AG04449 (cell line): ENCODE results near the gene IQCK.

ENCODE experiments used
- CTCF ChIA-PET: fragments of 350-600 bp; formaldehyde crosslinking; extraction: SDS; loops from one replicate; lab custom pipeline; 2021; ENCODE audit warnings: antibody characterized with exemption; lab: Yijun Ruan, JAX
- POLR2A ChIA-PET: fragments of 400-600, 350-600 bp; formaldehyde crosslinking; extraction: SDS; loops from one replicate; lab custom pipeline; 2020; ENCODE audit warnings: antibody characterized with exemption, inconsistent platforms; lab: Yijun Ruan, JAX
- DNase-seq: peaks from one replicate; pipeline ENCODE4 v3.0.0-alpha.2; 2010; ENCODE audit warnings: low read depth, low spot score
- H3K4me3 ChIP-seq: 2 replicates; pipeline ENCODE4 v1.5.1; 2011; ENCODE audit warnings: low read depth, mild to moderate bottlenecking, control low read depth, low read length
- TF ChIP-seq, protein P1 (sequence below): IDR thresholded peaks from one replicate; pipeline ENCODE4 v1.5.1; 2011; ENCODE audit warnings: mild to moderate bottlenecking, moderate library complexity, low read length, control low read depth, inconsistent platforms; ENCODE audit not compliant: insufficient read depth; ENCODE audit errors: missing control alignments

Gene IQCK

DNA sequence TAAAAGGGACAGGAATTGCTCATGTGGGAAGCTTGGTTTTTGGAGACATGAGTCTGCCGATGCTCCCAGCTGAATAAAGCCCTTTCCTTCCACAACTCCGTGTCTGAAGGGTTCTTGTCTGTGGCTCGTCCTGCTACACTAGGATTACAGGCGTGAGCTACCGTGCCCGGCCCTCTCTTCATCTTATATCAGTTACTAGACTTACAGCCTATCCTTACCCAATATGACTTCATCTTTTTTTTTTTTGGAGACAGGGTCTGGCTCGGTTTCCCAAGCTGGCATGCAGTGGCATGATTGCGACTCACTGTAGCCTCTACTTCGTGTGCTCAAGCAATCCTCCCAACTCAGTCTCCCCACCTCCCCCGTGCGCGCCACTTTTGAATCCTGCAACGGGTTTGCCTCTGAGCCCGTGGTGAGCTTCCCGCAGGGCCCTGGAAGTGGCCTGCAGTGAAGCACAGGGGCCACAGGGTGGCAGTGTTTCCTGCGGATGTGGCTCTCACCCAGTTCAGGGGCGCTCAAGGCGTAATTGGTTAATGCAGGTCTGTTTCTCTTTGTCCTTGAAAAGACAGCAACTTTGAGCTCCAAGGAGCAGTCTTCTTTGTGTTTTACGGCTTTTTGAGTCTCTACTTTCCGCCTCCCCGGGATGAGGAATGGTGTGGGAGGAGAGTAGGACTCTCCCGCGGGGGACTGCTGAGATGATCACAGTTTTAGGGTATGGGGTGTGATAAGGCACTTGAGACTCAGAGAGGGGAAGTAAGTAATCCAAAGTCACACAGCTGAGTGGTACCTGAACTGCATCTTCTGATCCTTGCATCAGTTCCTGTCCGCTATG lies 189.3 kb downstream of the IQCK start:
- TF ChIP-seq, protein P1, sequence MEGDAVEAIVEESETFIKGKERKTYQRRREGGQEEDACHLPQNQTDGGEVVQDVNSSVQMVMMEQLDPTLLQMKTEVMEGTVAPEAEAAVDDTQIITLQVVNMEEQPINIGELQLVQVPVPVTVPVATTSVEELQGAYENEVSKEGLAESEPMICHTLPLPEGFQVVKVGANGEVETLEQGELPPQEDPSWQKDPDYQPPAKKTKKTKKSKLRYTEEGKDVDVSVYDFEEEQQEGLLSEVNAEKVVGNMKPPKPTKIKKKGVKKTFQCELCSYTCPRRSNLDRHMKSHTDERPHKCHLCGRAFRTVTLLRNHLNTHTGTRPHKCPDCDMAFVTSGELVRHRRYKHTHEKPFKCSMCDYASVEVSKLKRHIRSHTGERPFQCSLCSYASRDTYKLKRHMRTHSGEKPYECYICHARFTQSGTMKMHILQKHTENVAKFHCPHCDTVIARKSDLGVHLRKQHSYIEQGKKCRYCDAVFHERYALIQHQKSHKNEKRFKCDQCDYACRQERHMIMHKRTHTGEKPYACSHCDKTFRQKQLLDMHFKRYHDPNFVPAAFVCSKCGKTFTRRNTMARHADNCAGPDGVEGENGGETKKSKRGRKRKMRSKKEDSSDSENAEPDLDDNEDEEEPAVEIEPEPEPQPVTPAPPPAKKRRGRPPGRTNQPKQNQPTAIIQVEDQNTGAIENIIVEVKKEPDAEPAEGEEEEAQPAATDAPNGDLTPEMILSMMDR = peak; percentile 100
- no peak overlapping the region for H3K4me3 ChIP-seq
- POLR2A ChIA-PET = no interaction called here
- CTCF ChIA-PET = interaction anchor here (0.6 to 11.2 kb wide), 39 partner anchors 8 to 551 kb away, joined by 3 to 334 read pairs (median 4); partner anchors contain the start of gene GPRC5B
- DNase-seq = no peak
